Muscle layer of colon (tissue), 2 donors: Measurements from ENCODE around the gene PDX1.
"Not testable (repeated sequence)": the region's sequence is repeated elsewhere in the genome, so short reads cannot be mapped to it uniquely, and the experiment has no call there.

ENCODE experiments used
- H3K27ac ChIP-seq: one replicate; pipeline ENCODE4 v1.7.0; 2013; ENCODE audit warnings: low read depth, mild to moderate bottlenecking, low read length, moderate library complexity
- H3K27me3 ChIP-seq, 2 donors: one replicate each; pipeline ENCODE4 v1.7.0; 2013; ENCODE audit warnings: low read length in 2 of 2, mild to moderate bottlenecking in 2 of 2; ENCODE audit not compliant: insufficient read depth in 2 of 2, control insufficient read depth in 1 of 2
- H3K36me3 ChIP-seq: one replicate; pipeline ENCODE4 v1.7.0; 2013; ENCODE audit warnings: mild to moderate bottlenecking, low read length; ENCODE audit not compliant: insufficient read depth
- H3K4me1 ChIP-seq: one replicate; pipeline ENCODE4 v1.7.0; 2013; ENCODE audit warnings: mild to moderate bottlenecking, low read length; ENCODE audit not compliant: insufficient read depth
- H3K4me3 ChIP-seq, 2 donors: one replicate each; pipeline ENCODE4 v1.7.0; 2013; ENCODE audit warnings: low read length in 2 of 2, low read depth in 1 of 2, mild to moderate bottlenecking in 1 of 2, moderate library complexity in 1 of 2
- H3K9ac ChIP-seq: one replicate; pipeline ENCODE4 v1.7.0; 2013; ENCODE audit warnings: low read length
- H3K9me3 ChIP-seq: one replicate; pipeline ENCODE4 v1.7.0; 2013; ENCODE audit warnings: mild to moderate bottlenecking, low read length
- donor health status: abdominal sarcoma.
- donor health status: Adenocarcinoma of cecum.

Gene PDX1

DNA sequence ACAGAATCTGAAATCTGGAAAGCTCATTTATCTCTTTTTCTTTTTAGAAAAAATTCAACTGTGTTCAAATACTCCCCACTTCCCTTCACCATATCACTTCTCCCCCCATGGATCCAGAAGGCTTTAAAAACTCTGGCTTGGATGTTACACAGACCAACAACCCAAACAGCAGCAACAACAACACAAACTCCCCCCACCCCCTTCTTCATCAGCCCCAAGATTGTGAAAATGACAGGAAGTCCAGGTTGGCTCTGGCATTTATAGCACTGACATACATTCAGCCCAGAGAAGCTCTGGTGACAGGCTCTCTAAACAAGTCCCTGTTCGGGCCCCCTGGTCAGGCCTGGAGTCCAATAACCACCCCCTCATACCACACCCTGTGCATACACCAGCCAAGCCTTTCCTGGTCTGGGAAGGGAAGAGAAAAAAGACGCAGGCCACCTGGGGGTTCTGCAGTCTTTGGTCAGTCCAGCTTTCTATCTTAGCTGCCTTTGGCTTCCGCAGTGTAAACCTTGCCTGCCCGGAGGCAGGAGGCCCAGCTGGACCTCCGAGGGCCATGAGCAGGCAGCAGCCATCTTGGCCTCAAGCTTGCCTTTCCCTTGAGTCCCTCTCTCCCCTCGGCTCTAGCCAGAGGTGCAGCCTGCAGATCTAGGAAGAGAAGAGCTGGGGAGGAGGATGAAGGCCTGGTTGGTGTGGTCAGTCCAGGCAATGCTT is 42.5 kb downstream of the PDX1 start:
- Histone ChIP-seq H3K36me3 (no peaks in the 10 kb centered on the region), H3K4me1 (peaks cover 9% of the 10 kb centered on the region), H3K27ac (no peak overlapping the region), H3K9ac (no peak overlapping the region), H3K4me3 (no peak overlapping the region), H3K9me3 (no peaks in the 10 kb centered on the region), H3K27me3 (peaks cover 40 to 86% of the 10 kb centered on the region in 2 donors)

DNA sequence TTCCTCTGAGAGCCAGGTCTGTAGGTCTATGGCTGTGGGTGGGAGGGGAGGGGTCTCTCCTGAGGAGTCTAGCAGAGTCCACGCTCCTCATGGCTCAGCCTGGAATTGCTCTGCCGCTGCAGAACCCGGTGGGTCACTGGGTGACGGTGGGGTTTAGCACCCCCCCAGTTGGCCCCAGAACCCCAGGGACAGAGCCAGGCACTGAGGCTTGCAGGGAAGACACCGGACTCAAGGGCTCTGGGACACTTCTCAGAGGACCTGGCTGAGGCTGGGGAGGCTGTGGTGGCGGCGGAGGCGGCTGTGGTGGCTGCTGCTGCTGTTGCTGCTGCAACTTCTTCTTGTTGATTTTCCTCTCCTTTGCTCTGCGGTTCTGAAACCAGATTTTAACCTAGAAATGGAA is 43.2 kb downstream of the PDX1 start:
- Histone ChIP-seq H3K4me1 (peaks cover 9% of the 10 kb centered on the region), H3K27me3 (peaks cover 43 to 86% of the 10 kb centered on the region in 2 donors), H3K4me3 (no peak overlapping the region), H3K36me3 (no peaks in the 10 kb centered on the region), H3K9me3 (no peaks in the 10 kb centered on the region), H3K27ac (no peak overlapping the region), H3K9ac (no peak overlapping the region)

GRCh38 chr13:27963491-27963890 is 43.7 kb downstream of the PDX1 start:
- H3K27me3 ChIP-seq: peaks cover 41 to 86% of the 10 kb centered on the region in 2 donors
- no peak overlapping the region for H3K9ac ChIP-seq
- H3K9me3 ChIP-seq: no peaks in the 10 kb centered on the region
- no peak overlapping the region for H3K27ac ChIP-seq
- H3K4me1 ChIP-seq: peaks cover 9% of the 10 kb centered on the region
- H3K36me3 ChIP-seq: no peaks in the 10 kb centered on the region
- H3K4me3 ChIP-seq: no peak overlapping the region

DNA sequence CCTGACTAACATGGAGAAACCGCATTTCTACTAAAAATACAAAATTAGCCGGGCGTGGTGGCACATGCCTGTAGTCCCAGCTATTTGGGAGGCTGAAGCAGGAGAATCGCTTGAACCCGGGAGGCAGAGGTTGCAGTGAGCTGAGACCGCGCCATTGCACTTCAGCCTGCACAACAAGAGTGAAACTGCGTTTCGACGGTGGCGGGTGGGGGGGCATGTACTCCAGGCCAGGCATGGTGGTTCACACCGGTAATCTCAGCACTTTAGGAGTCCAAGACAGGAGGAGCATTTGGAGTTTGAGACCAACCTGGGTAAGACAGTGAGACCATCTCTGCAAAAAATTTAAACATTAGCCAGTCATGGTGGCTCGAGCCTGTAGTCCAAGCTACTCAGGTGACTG is 44.4 kb downstream of the PDX1 start:
- not testable (repeated sequence) for H3K4me3 ChIP-seq, H3K9ac ChIP-seq, H3K36me3 ChIP-seq, H3K4me1 ChIP-seq, H3K9me3 ChIP-seq, H3K27ac ChIP-seq
- peaks cover 41 to 86% of the 10 kb centered on the region in 2 donors for H3K27me3 ChIP-seq

DNA sequence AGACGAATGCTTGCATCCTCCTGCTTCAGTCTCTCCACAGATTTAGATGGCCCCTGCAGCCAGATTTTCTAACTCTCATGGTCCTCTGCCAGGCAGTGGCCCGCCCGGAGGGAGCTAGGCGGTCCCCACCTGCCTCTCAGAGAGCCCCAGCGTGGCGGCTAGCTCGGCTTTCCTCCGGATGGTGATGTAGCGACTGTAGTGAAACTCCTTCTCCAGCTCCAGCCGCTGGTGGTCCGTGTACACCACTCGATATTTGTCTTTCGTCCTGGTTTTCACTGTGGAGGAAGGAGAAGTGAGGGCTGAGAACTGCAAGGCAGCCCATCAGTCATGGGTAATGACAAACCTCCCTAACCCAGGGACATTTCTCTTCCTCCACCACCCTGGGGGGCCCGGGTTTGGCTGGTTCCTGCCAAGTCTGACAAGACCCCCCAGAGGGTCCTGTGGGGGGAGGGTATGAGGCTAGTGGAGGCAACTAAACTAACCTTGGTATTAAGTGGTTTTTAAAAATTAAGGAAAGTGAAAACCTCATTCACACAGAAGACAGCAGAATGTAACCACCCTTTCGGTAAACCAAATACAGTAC is 45.0 kb downstream of the PDX1 start:
- Histone ChIP-seq H3K9ac (no peak overlapping the region), H3K9me3 (no peaks in the 10 kb centered on the region), H3K36me3 (no peaks in the 10 kb centered on the region), H3K27ac (no peak overlapping the region), H3K4me1 (peaks cover 9% of the 10 kb centered on the region), H3K4me3 (no peak overlapping the region), H3K27me3 (peaks cover 39 to 86% of the 10 kb centered on the region in 2 donors)

GRCh38 chr13:27965343-27965739 is 45.5 kb downstream of the PDX1 start:
- peaks cover 4% of the 10 kb centered on the region for H3K4me1 ChIP-seq

GRCh38 chr13:27965740-27966640 is 46.2 kb downstream of the PDX1 start:
- no peak overlapping the region for H3K4me3 ChIP-seq
- no peak overlapping the region for H3K9ac ChIP-seq
- no peaks in the 10 kb centered on the region for H3K9me3 ChIP-seq
- H3K27ac ChIP-seq: no peak overlapping the region
- peaks cover 34 to 86% of the 10 kb centered on the region in 2 donors for H3K27me3 ChIP-seq
- no peaks in the 10 kb centered on the region for H3K36me3 ChIP-seq
- H3K4me1 ChIP-seq: no peaks in the 10 kb centered on the region

More at GRCh38 chr13:27965343-27965739, 45.5 kb downstream of the PDX1 start:
- H3K4me3 ChIP-seq: no peak overlapping the region
- no peak overlapping the region for H3K27ac ChIP-seq
- no peaks in the 10 kb centered on the region for H3K9me3 ChIP-seq
- H3K27me3 ChIP-seq: peaks cover 37 to 86% of the 10 kb centered on the region in 2 donors
- H3K9ac ChIP-seq: no peak overlapping the region
- H3K36me3 ChIP-seq: no peaks in the 10 kb centered on the region

DNA sequence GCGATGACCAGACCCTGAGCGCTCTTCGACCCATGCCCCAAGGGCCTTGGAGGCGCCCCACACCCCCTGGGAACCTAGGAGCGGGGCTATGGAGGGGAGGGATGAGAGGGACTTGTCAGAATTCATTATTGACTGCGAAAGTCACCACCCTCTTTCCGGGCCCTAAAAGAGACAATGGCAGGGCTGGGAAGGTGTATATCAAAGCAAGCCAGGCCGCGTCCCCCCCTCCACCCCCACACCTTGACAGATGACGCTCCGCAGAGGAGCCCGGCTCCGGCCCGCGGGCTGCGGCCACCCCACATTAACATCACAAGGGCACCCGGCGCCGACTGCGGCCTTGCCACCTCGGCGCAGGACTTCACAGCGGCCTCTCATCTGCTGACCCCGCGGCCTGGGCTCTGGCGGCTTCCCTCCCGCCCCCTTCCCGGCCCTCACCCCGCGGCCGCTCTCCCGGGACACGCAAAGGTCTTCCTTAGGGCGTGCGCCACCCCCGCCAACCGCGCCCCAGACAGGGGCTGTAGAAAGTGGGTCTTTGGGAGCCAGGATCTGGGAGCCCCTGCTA is 46.9 kb downstream of the PDX1 start:
- no peaks in the 10 kb centered on the region for H3K4me1 ChIP-seq
- H3K9ac ChIP-seq: no peak overlapping the region
- H3K27me3 ChIP-seq: peaks cover 34 to 86% of the 10 kb centered on the region in 2 donors
- no peaks in the 10 kb centered on the region for H3K9me3 ChIP-seq
- H3K27ac ChIP-seq: no peak overlapping the region
- no peak overlapping the region for H3K4me3 ChIP-seq
- no peaks in the 10 kb centered on the region for H3K36me3 ChIP-seq

DNA sequence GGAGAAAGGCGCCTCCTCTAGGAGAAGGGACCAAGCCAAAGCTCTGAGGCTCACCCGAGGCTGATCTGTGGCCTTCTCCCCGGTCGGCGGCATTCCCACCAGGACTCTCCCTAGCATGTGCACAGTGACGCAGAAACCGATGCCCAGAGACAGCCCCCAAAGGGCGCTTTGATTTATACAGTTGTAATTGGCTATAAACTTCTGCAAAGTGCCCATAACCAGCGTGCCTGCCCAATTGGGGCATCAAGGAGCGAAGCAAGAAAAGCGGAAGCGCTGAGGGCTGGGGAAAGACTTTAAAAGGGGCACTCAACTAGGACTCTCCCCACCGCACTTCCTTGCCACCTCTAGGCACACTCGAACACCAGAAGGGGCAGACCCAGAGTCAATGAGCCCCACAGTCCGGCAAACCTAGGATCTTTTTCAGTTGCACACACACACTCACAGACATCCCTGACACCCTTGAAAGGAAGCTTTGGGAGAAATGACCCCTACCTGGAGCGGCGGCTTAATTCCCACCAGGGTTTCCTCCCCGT is 47.5 kb downstream of the PDX1 start:
- Histone ChIP-seq H3K9ac (no peak overlapping the region), H3K27me3 (peaks cover 34 to 89% of the 10 kb centered on the region in 2 donors), H3K27ac (no peak overlapping the region), H3K4me1 (no peaks in the 10 kb centered on the region), H3K4me3 (no peak overlapping the region), H3K36me3 (no peaks in the 10 kb centered on the region), H3K9me3 (no peaks in the 10 kb centered on the region)

- Histone ChIP-seq H3K36me3 (no peaks in the 10 kb centered on the region), H3K27me3 (peaks cover 34 to 84% of the 10 kb centered on the region in 2 donors), H3K4me3 (no peak overlapping the region), H3K27ac (no peak overlapping the region), H3K4me1 (no peaks in the 10 kb centered on the region), H3K9me3 (no peaks in the 10 kb centered on the region), H3K9ac (no peak overlapping the region)
Observed at GRCh38 chr13:27967736-27968315, 48.0 kb downstream of the PDX1 start.
